HG03439 (cell line): Measurements from ENCODE around the gene CRHR2.

Experiments used
- ATAC-seq: cut with Tn5 transposase; IDR thresholded peaks from one replicate; pipeline ENCODE4 v1.9.1; 2021; ENCODE audit warnings: mild to moderate bottlenecking, moderate library complexity; ENCODE audit not compliant: unreplicated experiment

CRHR2 gene

GRCh38 chr7:30683306-30683705, 1.1 kb upstream of the CRHR2 start:
- no peak for ATAC-seq

- no peak for ATAC-seq
Observed at GRCh38 chr7:30681815-30682211, 443 bp downstream of the CRHR2 start.

GRCh38 chr7:30681331-30681797, 892 bp downstream of the CRHR2 start:
- no peak for ATAC-seq

GRCh38 chr7:30679664-30680063, 2.6 kb downstream of the CRHR2 start:
- no peak for ATAC-seq

GRCh38 chr7:30678805-30679204, 3.5 kb downstream of the CRHR2 start:
- ATAC-seq = no peak

- no peak for ATAC-seq
Observed at GRCh38 chr7:30674876-30675275, 7.4 kb downstream of the CRHR2 start.

GRCh38 chr7:30674420-30674819, 7.8 kb downstream of the CRHR2 start:
- ATAC-seq = no peak

- ATAC-seq = no peak
Observed at GRCh38 chr7:30671793-30672465, 10.3 kb downstream of the CRHR2 start.

GRCh38 chr7:30668102-30668501, 14.2 kb downstream of the CRHR2 start:
- ATAC-seq = no peak

GRCh38 chr7:30667172-30667571, 15.1 kb downstream of the CRHR2 start:
- ATAC-seq = no peak

- ATAC-seq = no peak
Observed at GRCh38 chr7:30665449-30665848, 16.8 kb downstream of the CRHR2 start.

GRCh38 chr7:30665043-30665442, 17.2 kb downstream of the CRHR2 start:
- ATAC-seq = no peak

- no peak for ATAC-seq
Observed at GRCh38 chr7:30664184-30664885, 17.9 kb downstream of the CRHR2 start.

- no peak for ATAC-seq
Observed at GRCh38 chr7:30663414-30663813, 18.8 kb downstream of the CRHR2 start.

- ATAC-seq = no peak
Observed at GRCh38 chr7:30662431-30662939, 19.8 kb downstream of the CRHR2 start.

- no peak for ATAC-seq
Observed at GRCh38 chr7:30661926-30662325, 20.3 kb downstream of the CRHR2 start.

- ATAC-seq = no peak
Observed at GRCh38 chr7:30660331-30661255, 21.7 kb downstream of the CRHR2 start.

GRCh38 chr7:30659312-30659711, 22.9 kb downstream of the CRHR2 start:
- ATAC-seq = no peak

GRCh38 chr7:30658479-30659074, 23.7 kb downstream of the CRHR2 start:
- no peak for ATAC-seq

GRCh38 chr7:30657131-30657530, 25.1 kb downstream of the CRHR2 start:
- no peak for ATAC-seq
